Prostate gland (tissue), 2 donors: ENCODE data around the gene SPEN. TPM values are rescaled to one million over a fixed set of nuclear protein-coding genes. Genes with fewer than 3 reads are reported as not detected.

Source experiments
- DNase-seq: peaks from one replicate; pipeline ENCODE4 v3.0.0-alpha.2; 2019; ENCODE audit warnings: low spot score
- H3K27ac ChIP-seq, 2 donors: fragments of 200-600 bp; sonication (generic); 2 replicates each; pipeline ENCODE4 v1.5.1; 2017 to 2019
- H3K27me3 ChIP-seq: fragments of 200-600 bp; sonication (generic); replicated peaks from 2 replicates; pipeline ENCODE4 v1.5.1; 2019; ENCODE audit not compliant: insufficient read depth
- H3K36me3 ChIP-seq, 2 donors: fragments of 200-600 bp; sonication (generic); 1 replicate in 1 of 2; 2 replicates in 1 of 2; pipeline versions ENCODE4 v1.5.1 to v1.8.1; 2017 to 2019
- H3K4me1 ChIP-seq: fragments of 200-600 bp; sonication (generic); replicated peaks from 2 replicates; pipeline ENCODE4 v1.5.1; 2019
- H3K4me3 ChIP-seq, 2 donors: fragments of 200-600 bp; sonication (generic); 2 replicates each; pipeline ENCODE4 v1.5.1; 2017 to 2019
- H3K9me3 ChIP-seq: fragments of 200-600 bp; sonication (generic); 2 replicates; pipeline ENCODE4 v1.5.1; 2017
- POLR2A ChIP-seq: fragments of 450-650 bp; IDR thresholded peaks from one replicate; pipeline ENCODE4 v1.6.1; 2016; ENCODE audit warnings: antibody characterized with exemption, mild to moderate bottlenecking
- POLR2AphosphoS5 ChIP-seq: sonication (generic); formaldehyde crosslinking; IDR thresholded peaks from one replicate; pipeline ENCODE4 v1.6.1; 2017; ENCODE audit warnings: antibody characterized with exemption
- WGBS: methylation state at CpG from one replicate; pipeline ENCODE4 v1.1.5; 2018; 5-methylcytosine and 5-hydroxymethylcytosine counted together
- intact Hi-C: fragments of 100-400 bp; cut with DNase I; formaldehyde crosslinking; loops from one replicate; pipeline ENCODE4 v1.14.2; 2022
- total RNA-seq, 2 donors: library from RNA; depleted of rRNA; stranded (reverse); fragments of >200 nt; gene quantifications; one replicate each; pipeline ENCODE4 v1.1.0, GENCODE V29; 2016
- TF ChIP-seq, protein P1 (sequence below), 4 experiments: fragments of 200-600 bp in 2 of 4; fragments of 450-650 bp in 2 of 4; sonication (generic) in 2 of 4; IDR thresholded peaks; 1 replicate in 3 of 4; 2 replicates in 1 of 4; pipeline ENCODE4 v1.5.1; 2016 to 2019; ENCODE audit warnings: antibody characterized with exemption in 4 of 4, mild to moderate bottlenecking in 2 of 4, moderate library complexity in 2 of 4

The SPEN gene
- total RNA-seq, 2 donors from 2014 or later, result 31.9 to 48.3 TPM

DNA sequence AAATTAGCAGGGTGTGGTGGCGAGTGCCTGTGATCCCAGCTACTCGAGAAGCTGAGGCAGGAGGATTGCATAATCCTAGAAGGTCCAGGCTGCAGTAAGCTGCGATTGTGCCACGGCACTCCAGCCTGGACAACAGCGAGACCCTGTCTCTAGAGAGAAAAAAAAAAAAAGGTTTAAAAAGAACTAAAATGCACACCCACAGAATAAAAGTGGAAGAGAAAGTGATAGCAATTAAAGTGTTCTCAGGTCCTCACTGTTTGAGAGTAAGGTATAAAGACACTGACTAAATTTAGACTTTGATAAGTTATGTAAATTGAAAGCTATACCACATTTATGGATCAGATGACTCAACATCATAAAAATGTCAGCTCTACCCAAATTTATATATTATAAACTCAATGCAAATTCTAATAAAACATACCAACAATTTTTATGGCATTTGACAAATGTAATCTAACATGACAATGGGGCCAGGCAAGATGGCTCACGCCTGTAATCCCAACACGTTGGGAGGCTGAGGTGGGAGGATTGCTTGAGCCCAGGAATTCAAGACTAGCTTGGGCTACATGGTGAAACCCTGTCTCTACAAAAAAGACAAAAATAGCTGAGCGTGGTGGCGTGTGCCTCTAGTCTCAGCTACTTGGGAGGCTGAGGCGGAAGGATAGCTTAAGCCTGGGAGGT is 116.6 kb downstream of the SPEN start:
- 71% methylated on average over 10 of the region's 10 CpGs for WGBS
- Histone ChIP-seq H3K9me3 (no peaks in the 10 kb centered on the region), H3K27ac (peak overlapping the region in 1 of 2 donors; percentile 13), H3K4me1 (no peaks in the 10 kb centered on the region), H3K36me3 (no peaks in the 10 kb centered on the region), H3K27me3 (no peaks in the 10 kb centered on the region), H3K4me3 (no peak overlapping the region)
- intact Hi-C loops, result no loop called here
- DNase-seq, result no peak
- TF ChIP-seq POLR2A (no peak), POLR2AphosphoS5 (no peak)
- TF ChIP-seq, protein P1, sequence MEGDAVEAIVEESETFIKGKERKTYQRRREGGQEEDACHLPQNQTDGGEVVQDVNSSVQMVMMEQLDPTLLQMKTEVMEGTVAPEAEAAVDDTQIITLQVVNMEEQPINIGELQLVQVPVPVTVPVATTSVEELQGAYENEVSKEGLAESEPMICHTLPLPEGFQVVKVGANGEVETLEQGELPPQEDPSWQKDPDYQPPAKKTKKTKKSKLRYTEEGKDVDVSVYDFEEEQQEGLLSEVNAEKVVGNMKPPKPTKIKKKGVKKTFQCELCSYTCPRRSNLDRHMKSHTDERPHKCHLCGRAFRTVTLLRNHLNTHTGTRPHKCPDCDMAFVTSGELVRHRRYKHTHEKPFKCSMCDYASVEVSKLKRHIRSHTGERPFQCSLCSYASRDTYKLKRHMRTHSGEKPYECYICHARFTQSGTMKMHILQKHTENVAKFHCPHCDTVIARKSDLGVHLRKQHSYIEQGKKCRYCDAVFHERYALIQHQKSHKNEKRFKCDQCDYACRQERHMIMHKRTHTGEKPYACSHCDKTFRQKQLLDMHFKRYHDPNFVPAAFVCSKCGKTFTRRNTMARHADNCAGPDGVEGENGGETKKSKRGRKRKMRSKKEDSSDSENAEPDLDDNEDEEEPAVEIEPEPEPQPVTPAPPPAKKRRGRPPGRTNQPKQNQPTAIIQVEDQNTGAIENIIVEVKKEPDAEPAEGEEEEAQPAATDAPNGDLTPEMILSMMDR (IDR thresholded peaks at IDR 0.05), result no peak

- Histone ChIP-seq H3K4me3 (no peak overlapping the region), H3K27me3 (no peaks in the 10 kb centered on the region), H3K27ac (peak overlapping the region in 1 of 2 donors; percentile 13), H3K9me3 (no peaks in the 10 kb centered on the region), H3K4me1 (no peaks in the 10 kb centered on the region), H3K36me3 (no peaks in the 10 kb centered on the region)
- TF ChIP-seq POLR2A (no peak), POLR2AphosphoS5 (peak; percentile 11)
- TF ChIP-seq, protein P1 (IDR thresholded peaks at IDR 0.05), result no peak
- intact Hi-C loops, result no loop called here
- DNase-seq, result no peak
- 54% methylated on average over 7 of the region's 7 CpGs for WGBS
Measured at GRCh38 chr1:15965228-15965767, 117.8 kb downstream of the SPEN start.

GRCh38 chr1:15966081-15966955 is 118.8 kb downstream of the SPEN start:
- Histone ChIP-seq H3K27me3 (no peaks in the 10 kb centered on the region), H3K36me3 (no peaks in the 10 kb centered on the region), H3K4me1 (no peaks in the 10 kb centered on the region), H3K4me3 (no peak overlapping the region), H3K27ac (peak overlapping the region in 1 of 2 donors; percentile 15), H3K9me3 (no peaks in the 10 kb centered on the region)
- intact Hi-C loops, result no loop called here
- 65% methylated on average over 18 of the region's 18 CpGs for WGBS
- TF ChIP-seq, protein P1 (IDR thresholded peaks at IDR 0.05), result no peak
- no peak for TF ChIP-seq POLR2AphosphoS5
- no peak for TF ChIP-seq POLR2A
- no peak for DNase-seq

GRCh38 chr1:15966956-15967344 is 119.4 kb downstream of the SPEN start:
- TF ChIP-seq, protein P1 (IDR thresholded peaks at IDR 0.05), result no peak
- TF ChIP-seq POLR2A (no peak), POLR2AphosphoS5 (no peak)
- H3K36me3 ChIP-seq, result no peaks in the 10 kb centered on the region
- no peak overlapping the region for H3K4me3 ChIP-seq
- no peaks in the 10 kb centered on the region for H3K9me3 ChIP-seq
- H3K27ac ChIP-seq, result no peak overlapping the region
- 94% methylated on average over 6 of the region's 6 CpGs for WGBS
- intact Hi-C loops, result no loop called here
- no peaks in the 10 kb centered on the region for H3K27me3 ChIP-seq
- DNase-seq, result no peak
- H3K4me1 ChIP-seq, result no peaks in the 10 kb centered on the region
